ENCODE results near the gene ELK4. TPM values are rescaled to one million over a fixed set of nuclear protein-coding genes. Genes with fewer than 3 reads are reported as not detected.

ELK4 gene
- total RNA-seq, 1 donor from 2014 or later = 50.4 TPM

- peaks cover 4% of the 10 kb centered on the region for H3K4me1 Mint-ChIP-seq (ENCODE audit: unreplicated experiment)
- H3K27me3 Mint-ChIP-seq (ENCODE audit: unreplicated experiment) = peaks cover 50% of the 10 kb centered on the region
- H3K4me3 Mint-ChIP-seq (ENCODE audit: unreplicated experiment) = no peak overlapping the region
- TF ChIP-seq, protein P1, sequence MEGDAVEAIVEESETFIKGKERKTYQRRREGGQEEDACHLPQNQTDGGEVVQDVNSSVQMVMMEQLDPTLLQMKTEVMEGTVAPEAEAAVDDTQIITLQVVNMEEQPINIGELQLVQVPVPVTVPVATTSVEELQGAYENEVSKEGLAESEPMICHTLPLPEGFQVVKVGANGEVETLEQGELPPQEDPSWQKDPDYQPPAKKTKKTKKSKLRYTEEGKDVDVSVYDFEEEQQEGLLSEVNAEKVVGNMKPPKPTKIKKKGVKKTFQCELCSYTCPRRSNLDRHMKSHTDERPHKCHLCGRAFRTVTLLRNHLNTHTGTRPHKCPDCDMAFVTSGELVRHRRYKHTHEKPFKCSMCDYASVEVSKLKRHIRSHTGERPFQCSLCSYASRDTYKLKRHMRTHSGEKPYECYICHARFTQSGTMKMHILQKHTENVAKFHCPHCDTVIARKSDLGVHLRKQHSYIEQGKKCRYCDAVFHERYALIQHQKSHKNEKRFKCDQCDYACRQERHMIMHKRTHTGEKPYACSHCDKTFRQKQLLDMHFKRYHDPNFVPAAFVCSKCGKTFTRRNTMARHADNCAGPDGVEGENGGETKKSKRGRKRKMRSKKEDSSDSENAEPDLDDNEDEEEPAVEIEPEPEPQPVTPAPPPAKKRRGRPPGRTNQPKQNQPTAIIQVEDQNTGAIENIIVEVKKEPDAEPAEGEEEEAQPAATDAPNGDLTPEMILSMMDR (IDR thresholded peaks at IDR 0.05) = no peak
- no peak overlapping the region for H3K27ac Mint-ChIP-seq (ENCODE audit: unreplicated experiment)
- no peaks in the 10 kb centered on the region for H3K36me3 Mint-ChIP-seq (ENCODE audit: unreplicated experiment)
- H3K9me3 Mint-ChIP-seq (ENCODE audit: unreplicated experiment) = no peaks in the 10 kb centered on the region
- no peak for DNase-seq (ENCODE audit: extremely low spot score, unreplicated experiment)
These were observed 51.5 kb downstream of the ELK4 start for GRCh38 chr1:205580140-205580922.

DNA sequence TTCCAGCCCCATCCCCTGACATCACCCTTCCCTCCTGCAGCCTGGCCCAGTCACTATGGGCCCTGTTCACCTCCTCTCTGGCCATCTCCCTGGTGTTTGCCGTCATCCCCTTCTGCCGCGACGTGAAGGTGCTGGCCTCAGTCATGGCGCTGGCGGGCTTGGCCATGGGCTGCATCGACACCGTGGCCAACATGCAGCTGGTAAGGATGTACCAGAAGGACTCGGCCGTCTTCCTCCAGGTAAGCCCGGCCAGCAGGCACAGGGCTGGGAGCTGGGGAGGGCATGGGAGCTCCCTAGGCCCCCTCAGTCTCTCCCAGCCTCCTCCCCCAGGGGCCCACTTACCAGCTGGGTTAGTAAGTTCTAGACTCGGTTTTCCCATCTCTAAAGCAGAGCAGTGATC is 52.1 kb downstream of the ELK4 start:
- Mint-ChIP-seq H3K4me3 (ENCODE audit: unreplicated experiment) (no peak overlapping the region), H3K27me3 (ENCODE audit: unreplicated experiment) (peaks cover 54% of the 10 kb centered on the region), H3K27ac (ENCODE audit: unreplicated experiment) (no peak overlapping the region), H3K36me3 (ENCODE audit: unreplicated experiment) (no peaks in the 10 kb centered on the region), H3K4me1 (ENCODE audit: unreplicated experiment) (peaks cover 4% of the 10 kb centered on the region), H3K9me3 (ENCODE audit: unreplicated experiment) (no peaks in the 10 kb centered on the region)
- TF ChIP-seq, protein P1 (IDR thresholded peaks at IDR 0.05) = no peak
- DNase-seq (ENCODE audit: extremely low spot score, unreplicated experiment) = no peak

GRCh38 chr1:205578780-205579571 is 52.8 kb downstream of the ELK4 start:
- Mint-ChIP-seq H3K9me3 (ENCODE audit: unreplicated experiment) (no peaks in the 10 kb centered on the region), H3K4me3 (ENCODE audit: unreplicated experiment) (no peak overlapping the region), H3K4me1 (ENCODE audit: unreplicated experiment) (peaks cover 4% of the 10 kb centered on the region), H3K27me3 (ENCODE audit: unreplicated experiment) (peaks cover 60% of the 10 kb centered on the region), H3K27ac (ENCODE audit: unreplicated experiment) (no peak overlapping the region), H3K36me3 (ENCODE audit: unreplicated experiment) (no peaks in the 10 kb centered on the region)
- no peak for DNase-seq (ENCODE audit: extremely low spot score, unreplicated experiment)
- TF ChIP-seq, protein P1 (IDR thresholded peaks at IDR 0.05) = no peak

- no peak overlapping the region for H3K4me3 Mint-ChIP-seq (ENCODE audit: unreplicated experiment)
- peaks cover 4% of the 10 kb centered on the region for H3K4me1 Mint-ChIP-seq (ENCODE audit: unreplicated experiment)
- H3K9me3 Mint-ChIP-seq (ENCODE audit: unreplicated experiment) = no peaks in the 10 kb centered on the region
- H3K27me3 Mint-ChIP-seq (ENCODE audit: unreplicated experiment) = peaks cover 59% of the 10 kb centered on the region
- no peak for DNase-seq (ENCODE audit: extremely low spot score, unreplicated experiment)
- TF ChIP-seq, protein P1 (IDR thresholded peaks at IDR 0.05) = no peak
- H3K36me3 Mint-ChIP-seq (ENCODE audit: unreplicated experiment) = no peaks in the 10 kb centered on the region
- no peak overlapping the region for H3K27ac Mint-ChIP-seq (ENCODE audit: unreplicated experiment)
These were observed 53.7 kb downstream of the ELK4 start for GRCh38 chr1:205577874-205578658.
